Activated naive CD8-positive, alpha-beta T cell (primary cell): ENCODE measurements around the gene C11orf98.
"Not testable (repeated sequence)": the region's sequence is repeated elsewhere in the genome, so short reads cannot be mapped to it uniquely, and the experiment has no call there.

Experiments used
- H3K27ac Mint-ChIP-seq: one replicate; pipeline ENCODE4 v1.8.0; 2021; ENCODE audit warnings: mixed read lengths
- H3K27me3 Mint-ChIP-seq: one replicate; pipeline ENCODE4 v1.8.0; 2021; ENCODE audit warnings: mixed read lengths
- H3K36me3 Mint-ChIP-seq: one replicate; pipeline ENCODE4 v1.8.0; 2021; ENCODE audit warnings: mixed read lengths
- H3K4me1 Mint-ChIP-seq: one replicate; pipeline ENCODE4 v1.8.0; 2021; ENCODE audit warnings: low read depth, mixed read lengths
- H3K4me3 Mint-ChIP-seq: one replicate; pipeline ENCODE4 v1.8.0; 2021; ENCODE audit warnings: mild to moderate bottlenecking, mixed read lengths
- H3K9me3 Mint-ChIP-seq: one replicate; pipeline ENCODE4 v1.8.0; 2021; ENCODE audit warnings: low read depth, mixed read lengths

C11orf98 gene

GRCh38 chr11:62648185-62648966, 16.6 kb downstream of the C11orf98 start:
- Mint-ChIP-seq H3K4me3 (no peak overlapping the region), H3K4me1 (peaks cover 37% of the 10 kb centered on the region), H3K36me3 (no peaks in the 10 kb centered on the region), H3K9me3 (no peaks in the 10 kb centered on the region), H3K27me3 (no peaks in the 10 kb centered on the region), H3K27ac (no peak overlapping the region)

GRCh38 chr11:62647609-62648005, 17.4 kb downstream of the C11orf98 start:
- Mint-ChIP-seq H3K4me1 (peaks cover 37% of the 10 kb centered on the region), H3K9me3 (no peaks in the 10 kb centered on the region), H3K27ac (no peak overlapping the region), H3K27me3 (no peaks in the 10 kb centered on the region), H3K4me3 (no peak overlapping the region), H3K36me3 (no peaks in the 10 kb centered on the region)

GRCh38 chr11:62646825-62647608, 18.0 kb downstream of the C11orf98 start:
- Mint-ChIP-seq H3K9me3 (no peaks in the 10 kb centered on the region), H3K36me3 (no peaks in the 10 kb centered on the region), H3K4me1 (peaks cover 33% of the 10 kb centered on the region), H3K4me3 (peak overlapping the region; percentile 99), H3K27ac (peak overlapping the region; percentile 98), H3K27me3 (no peaks in the 10 kb centered on the region)

- Mint-ChIP-seq H3K27ac (peak within 1 kb of the TSS; percentile 98), H3K4me3 (peak within 1 kb of the TSS; percentile 99), H3K36me3 (no peaks in the 10 kb centered on the region), H3K4me1 (peaks cover 34% of the 10 kb centered on the region), H3K9me3 (no peaks in the 10 kb centered on the region), H3K27me3 (no peaks in the 10 kb centered on the region)
These were observed 18.8 kb downstream of the C11orf98 start, which contains the start of gene GANAB for GRCh38 chr11:62645946-62646824. TSS of gene GANAB (minus strand) at chr11:62646613. CDS start at chr11:62646599, 14 bp downstream.

DNA sequence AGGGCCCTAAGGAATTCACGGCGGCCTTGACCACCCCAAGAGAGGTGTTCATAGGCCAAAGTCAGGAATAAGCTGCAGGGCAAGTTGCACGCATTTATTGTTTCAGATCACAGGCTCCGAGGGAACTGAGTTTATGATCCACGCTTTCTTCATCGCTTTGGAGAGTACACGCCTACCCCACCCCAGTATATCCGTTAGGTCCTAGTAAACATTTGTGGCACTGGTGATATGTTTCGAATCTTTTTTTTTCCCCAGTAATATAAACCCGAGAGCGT, 19.4 kb downstream of the C11orf98 start:
- Mint-ChIP-seq H3K27me3 (no peaks in the 10 kb centered on the region), H3K4me3 (peak overlapping the region; percentile 99), H3K9me3 (no peaks in the 10 kb centered on the region), H3K4me1 (peaks cover 38% of the 10 kb centered on the region), H3K27ac (peak overlapping the region; percentile 98), H3K36me3 (no peaks in the 10 kb centered on the region)

- H3K36me3 Mint-ChIP-seq: peaks cover 5% of the 10 kb centered on the region
- no peaks in the 10 kb centered on the region for H3K27me3 Mint-ChIP-seq
- peak overlapping the region; percentile 61 for H3K4me3 Mint-ChIP-seq
- no peaks in the 10 kb centered on the region for H3K9me3 Mint-ChIP-seq
- H3K27ac Mint-ChIP-seq: peak overlapping the region; percentile 16
- peaks cover 42% of the 10 kb centered on the region for H3K4me1 Mint-ChIP-seq
These were observed 20.8 kb downstream of the C11orf98 start for GRCh38 chr11:62644220-62644619.

DNA sequence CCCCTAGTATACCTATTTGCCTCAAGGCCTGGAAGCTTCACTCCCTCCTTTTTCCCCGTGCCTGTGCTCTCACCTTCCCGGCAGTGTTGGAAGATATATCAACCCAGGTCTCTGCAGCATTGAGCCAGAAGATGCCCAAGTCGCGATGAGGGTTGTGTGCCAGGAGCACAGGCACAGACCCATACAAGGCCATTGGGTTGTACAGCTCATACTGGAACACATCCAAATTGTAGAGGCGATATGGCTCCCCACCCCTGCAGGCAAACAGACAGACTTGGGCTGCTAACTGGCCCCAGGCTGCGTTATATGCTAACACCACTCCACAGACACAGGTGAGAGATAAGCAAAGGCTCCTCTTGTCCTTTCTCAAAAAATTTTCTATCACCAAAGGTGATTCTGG, 32.5 kb downstream of the C11orf98 start:
- Mint-ChIP-seq H3K4me3 (no peak overlapping the region), H3K36me3 (peaks cover 8% of the 10 kb centered on the region), H3K27me3 (no peaks in the 10 kb centered on the region), H3K4me1 (peaks cover 23% of the 10 kb centered on the region), H3K9me3 (no peaks in the 10 kb centered on the region), H3K27ac (peak overlapping the region; percentile 17)

DNA sequence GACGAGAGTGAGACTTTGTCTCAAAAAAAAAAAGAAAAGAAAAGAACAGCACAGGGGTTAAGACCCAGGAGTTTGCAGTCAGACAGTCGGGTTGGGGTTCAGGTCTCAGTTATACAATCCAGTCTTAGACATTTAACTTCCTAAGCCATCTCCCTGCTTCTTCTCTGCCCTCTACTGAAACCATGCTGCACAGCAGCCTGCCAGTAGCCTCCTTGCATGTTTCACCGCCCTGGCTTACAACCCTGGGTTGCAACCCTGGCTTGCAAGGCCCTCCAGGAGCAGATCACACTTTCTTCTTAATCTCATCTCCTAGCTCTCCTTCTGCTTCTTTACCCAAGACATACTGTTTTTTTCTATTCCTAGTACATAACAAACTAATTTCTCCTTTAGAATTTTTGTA, 37.3 kb downstream of the C11orf98 start:
- H3K4me1 Mint-ChIP-seq: peaks cover 3% of the 10 kb centered on the region
- H3K4me3 Mint-ChIP-seq: no peak overlapping the region
- peak overlapping the region; percentile 4 for H3K27ac Mint-ChIP-seq
- no peaks in the 10 kb centered on the region for H3K27me3 Mint-ChIP-seq
- no peaks in the 10 kb centered on the region for H3K9me3 Mint-ChIP-seq
- H3K36me3 Mint-ChIP-seq: peaks cover 3% of the 10 kb centered on the region

GRCh38 chr11:62622476-62623089, 42.4 kb downstream of the C11orf98 start:
- H3K36me3 Mint-ChIP-seq: peaks cover 7% of the 10 kb centered on the region
- H3K4me3 Mint-ChIP-seq: peak overlapping the region; percentile 88
- no peaks in the 10 kb centered on the region for H3K27me3 Mint-ChIP-seq
- peak overlapping the region; percentile 99 for H3K27ac Mint-ChIP-seq
- no peaks in the 10 kb centered on the region for H3K9me3 Mint-ChIP-seq
- H3K4me1 Mint-ChIP-seq: peaks cover 28% of the 10 kb centered on the region

DNA sequence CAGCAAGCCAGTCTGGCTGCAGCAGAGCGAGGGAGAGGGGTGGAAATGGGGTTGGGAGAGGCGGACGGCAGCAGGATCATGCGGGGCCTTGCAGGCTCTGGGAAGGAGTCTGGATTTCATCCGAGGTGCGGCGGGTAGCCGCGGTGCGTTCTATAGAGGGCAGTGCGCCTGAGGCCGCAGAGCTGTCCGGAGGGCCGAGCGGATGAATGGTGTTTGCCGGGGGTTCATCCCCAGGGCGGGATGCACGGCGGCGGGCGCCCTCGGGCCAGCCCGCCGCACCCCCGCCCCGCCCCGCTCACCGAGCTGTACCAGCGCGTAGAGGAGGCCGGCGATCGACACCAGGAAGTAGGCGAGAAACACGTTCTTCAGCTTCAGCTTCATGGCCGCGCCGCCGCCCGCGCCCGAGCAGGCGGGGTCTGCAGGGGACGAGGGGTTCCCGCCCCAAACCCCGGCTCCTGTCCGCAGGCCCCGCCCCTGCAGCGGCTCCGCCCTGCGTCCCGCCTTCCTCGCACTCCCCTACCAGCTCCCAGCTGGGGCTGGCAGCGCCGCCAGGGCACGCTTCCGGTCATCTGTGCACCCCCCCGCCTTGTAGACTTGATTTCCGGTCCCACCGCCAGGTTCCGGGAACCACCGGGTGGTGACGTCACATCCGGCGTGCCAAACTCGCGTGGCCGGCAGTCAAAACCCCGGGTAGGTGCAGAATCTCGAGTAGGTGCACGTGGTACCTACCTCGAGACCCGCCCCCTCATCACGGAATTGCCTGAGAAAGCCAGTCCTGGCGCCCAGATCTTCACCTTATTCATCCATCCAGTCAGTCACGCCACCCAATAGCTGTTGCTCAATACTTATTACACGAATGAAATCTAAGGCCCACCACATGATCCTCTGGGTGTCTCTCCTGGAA, 43.2 kb downstream of the C11orf98 start, which contains the start of gene B3GAT3:
TSS of gene B3GAT3 (minus strand) at position 420 of the 904 bp plus-strand sequence. CDS start at position 381, 39 bp downstream.
- Mint-ChIP-seq H3K36me3 (peaks cover 7% of the 10 kb centered on the region), H3K9me3 (no peaks in the 10 kb centered on the region), H3K27me3 (no peaks in the 10 kb centered on the region), H3K27ac (peak within 1 kb of the TSS; percentile 99), H3K4me3 (peak within 1 kb of the TSS; percentile 100), H3K4me1 (peaks cover 28% of the 10 kb centered on the region)

GRCh38 chr11:62621027-62621566, 43.9 kb downstream of the C11orf98 start:
- H3K4me3 Mint-ChIP-seq: peak overlapping the region; percentile 100
- peaks cover 7% of the 10 kb centered on the region for H3K36me3 Mint-ChIP-seq
- no peaks in the 10 kb centered on the region for H3K27me3 Mint-ChIP-seq
- H3K4me1 Mint-ChIP-seq: peaks cover 30% of the 10 kb centered on the region
- no peaks in the 10 kb centered on the region for H3K9me3 Mint-ChIP-seq
- H3K27ac Mint-ChIP-seq: peak overlapping the region; percentile 99

- not testable (repeated sequence) for H3K27ac Mint-ChIP-seq, H3K4me3 Mint-ChIP-seq, H3K27me3 Mint-ChIP-seq, H3K36me3 Mint-ChIP-seq, H3K9me3 Mint-ChIP-seq
- H3K4me1 Mint-ChIP-seq: peaks cover 39% of the 10 kb centered on the region
These were observed 48.1 kb downstream of the C11orf98 start for GRCh38 chr11:62616957-62617356.

DNA sequence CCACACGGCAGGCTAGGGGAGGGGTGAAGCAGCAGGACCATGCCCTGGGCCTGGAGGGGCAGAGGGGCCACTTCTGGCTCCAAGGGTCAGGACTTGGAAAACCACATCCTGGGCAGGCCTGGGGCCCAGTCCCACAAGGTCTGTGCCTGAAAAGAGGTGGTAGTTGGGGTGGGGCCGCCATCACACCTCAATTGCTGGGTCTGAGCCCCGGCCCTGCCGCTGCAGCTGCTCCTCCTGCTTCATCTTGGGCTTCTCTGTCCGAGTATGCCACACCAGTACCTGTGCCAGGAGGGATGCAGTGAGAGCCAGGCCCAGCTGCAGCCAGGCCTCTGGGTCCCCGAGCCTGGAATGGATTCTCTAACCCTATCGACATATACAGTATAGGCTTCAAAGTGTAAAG, 49.5 kb downstream of the C11orf98 start:
- Mint-ChIP-seq H3K4me1 (peaks cover 36% of the 10 kb centered on the region), H3K36me3 (peaks cover 2% of the 10 kb centered on the region), H3K4me3 (no peak overlapping the region), H3K27ac (no peak overlapping the region), H3K9me3 (no peaks in the 10 kb centered on the region), H3K27me3 (no peaks in the 10 kb centered on the region)
